KMS-11 (cell line): Measurements from ENCODE around the gene UBC.
A peak's percentile ranks its signal among the peaks of the same experiment; 100 is the strongest.

Source experiments
- H2AFZ ChIP-seq: fragments of 200-600 bp; sonication (generic); 2 replicates; pipeline ENCODE4 v1.6.1; 2016; ENCODE audit warnings: antibody characterized with exemption, mixed run types, low read depth
- H3K27ac ChIP-seq: fragments of 200-600 bp; sonication (generic); 2 replicates; pipeline ENCODE4 v1.6.1; 2016; ENCODE audit warnings: mild to moderate bottlenecking, mixed run types
- H3K27me3 ChIP-seq: fragments of 200-600 bp; sonication (generic); 2 replicates; pipeline ENCODE4 v1.6.1; 2017; ENCODE audit warnings: mild to moderate bottlenecking, low read depth, mixed run types, moderate library complexity; ENCODE audit not compliant: insufficient read depth
- H3K36me3 ChIP-seq: fragments of 200-600 bp; sonication (generic); 2 replicates; pipeline ENCODE4 v1.6.1; 2017; ENCODE audit warnings: mild to moderate bottlenecking, mixed run types; ENCODE audit not compliant: insufficient read depth
- H3K4me1 ChIP-seq: fragments of 200-600 bp; sonication (generic); 2 replicates; pipeline ENCODE4 v1.6.1; 2016; ENCODE audit warnings: mild to moderate bottlenecking, low read depth, mixed run types; ENCODE audit not compliant: poor library complexity, severe bottlenecking
- H3K4me2 ChIP-seq: fragments of 200-600 bp; sonication (generic); 2 replicates; pipeline ENCODE4 v1.7.0; 2016; ENCODE audit warnings: mild to moderate bottlenecking, mixed run types
- H3K4me3 ChIP-seq: fragments of 200-600 bp; sonication (generic); IDR thresholded peaks from 2 replicates; pipeline ENCODE4 v1.6.1; 2017; ENCODE audit warnings: low read depth, low read length, mixed read lengths; ENCODE audit not compliant: insufficient read depth
- H3K79me2 ChIP-seq: fragments of 200-600 bp; sonication (generic); 2 replicates; pipeline ENCODE4 v1.6.1; 2016; ENCODE audit warnings: low read depth, mixed run types; ENCODE audit not compliant: insufficient read depth
- H3K9ac ChIP-seq: fragments of 200-600 bp; sonication (generic); 2 replicates; pipeline ENCODE4 v1.6.1; 2016; ENCODE audit warnings: mild to moderate bottlenecking, mixed run types
- H4K20me1 ChIP-seq: fragments of 200-600 bp; sonication (generic); 2 replicates; pipeline ENCODE4 v1.6.1; 2016; ENCODE audit warnings: mild to moderate bottlenecking, mixed run types; ENCODE audit not compliant: insufficient read depth
- TF ChIP-seq, protein P1 (sequence below): fragments of 200-600 bp; sonication (generic); conservative IDR thresholded peaks from 2 replicates; pipeline ENCODE4 v1.6.1; 2017; ENCODE audit warnings: low read depth, mild to moderate bottlenecking, antibody characterized with exemption, low read length, moderate library complexity, mixed read lengths

UBC gene

DNA sequence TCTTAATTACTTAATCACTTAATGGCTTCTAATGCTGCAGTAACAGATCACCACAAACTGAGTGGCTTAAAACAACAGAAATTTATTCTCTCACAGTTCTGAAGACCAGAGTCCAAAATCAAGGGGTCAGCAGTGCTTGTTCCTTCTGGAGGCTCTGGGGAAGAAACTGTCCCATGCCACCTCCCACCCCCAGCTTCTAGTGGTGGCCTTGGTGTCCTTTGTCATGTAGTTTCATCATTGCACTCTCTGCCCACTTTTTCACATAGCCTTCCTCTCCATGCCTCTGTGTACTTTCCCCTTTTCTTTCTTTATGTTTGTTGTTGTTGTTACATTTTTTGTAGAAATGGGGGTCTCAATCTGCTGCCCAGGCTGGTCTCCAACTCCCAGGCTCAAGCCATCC, 16.1 kb upstream of the UBC start:
- Histone ChIP-seq H3K4me3 (no peak overlapping the region), H3K4me1 (peaks cover 5% of the 10 kb centered on the region), H3K36me3 (no peaks in the 10 kb centered on the region), H3K27me3 (no peaks in the 10 kb centered on the region), H3K4me2 (no peak overlapping the region), H2AFZ (no peak overlapping the region), H3K27ac (no peak overlapping the region), H3K9ac (no peak overlapping the region), H4K20me1 (no peaks in the 10 kb centered on the region), H3K79me2 (no peaks in the 10 kb centered on the region)
- TF ChIP-seq, protein P1, sequence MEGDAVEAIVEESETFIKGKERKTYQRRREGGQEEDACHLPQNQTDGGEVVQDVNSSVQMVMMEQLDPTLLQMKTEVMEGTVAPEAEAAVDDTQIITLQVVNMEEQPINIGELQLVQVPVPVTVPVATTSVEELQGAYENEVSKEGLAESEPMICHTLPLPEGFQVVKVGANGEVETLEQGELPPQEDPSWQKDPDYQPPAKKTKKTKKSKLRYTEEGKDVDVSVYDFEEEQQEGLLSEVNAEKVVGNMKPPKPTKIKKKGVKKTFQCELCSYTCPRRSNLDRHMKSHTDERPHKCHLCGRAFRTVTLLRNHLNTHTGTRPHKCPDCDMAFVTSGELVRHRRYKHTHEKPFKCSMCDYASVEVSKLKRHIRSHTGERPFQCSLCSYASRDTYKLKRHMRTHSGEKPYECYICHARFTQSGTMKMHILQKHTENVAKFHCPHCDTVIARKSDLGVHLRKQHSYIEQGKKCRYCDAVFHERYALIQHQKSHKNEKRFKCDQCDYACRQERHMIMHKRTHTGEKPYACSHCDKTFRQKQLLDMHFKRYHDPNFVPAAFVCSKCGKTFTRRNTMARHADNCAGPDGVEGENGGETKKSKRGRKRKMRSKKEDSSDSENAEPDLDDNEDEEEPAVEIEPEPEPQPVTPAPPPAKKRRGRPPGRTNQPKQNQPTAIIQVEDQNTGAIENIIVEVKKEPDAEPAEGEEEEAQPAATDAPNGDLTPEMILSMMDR, result no peak

DNA sequence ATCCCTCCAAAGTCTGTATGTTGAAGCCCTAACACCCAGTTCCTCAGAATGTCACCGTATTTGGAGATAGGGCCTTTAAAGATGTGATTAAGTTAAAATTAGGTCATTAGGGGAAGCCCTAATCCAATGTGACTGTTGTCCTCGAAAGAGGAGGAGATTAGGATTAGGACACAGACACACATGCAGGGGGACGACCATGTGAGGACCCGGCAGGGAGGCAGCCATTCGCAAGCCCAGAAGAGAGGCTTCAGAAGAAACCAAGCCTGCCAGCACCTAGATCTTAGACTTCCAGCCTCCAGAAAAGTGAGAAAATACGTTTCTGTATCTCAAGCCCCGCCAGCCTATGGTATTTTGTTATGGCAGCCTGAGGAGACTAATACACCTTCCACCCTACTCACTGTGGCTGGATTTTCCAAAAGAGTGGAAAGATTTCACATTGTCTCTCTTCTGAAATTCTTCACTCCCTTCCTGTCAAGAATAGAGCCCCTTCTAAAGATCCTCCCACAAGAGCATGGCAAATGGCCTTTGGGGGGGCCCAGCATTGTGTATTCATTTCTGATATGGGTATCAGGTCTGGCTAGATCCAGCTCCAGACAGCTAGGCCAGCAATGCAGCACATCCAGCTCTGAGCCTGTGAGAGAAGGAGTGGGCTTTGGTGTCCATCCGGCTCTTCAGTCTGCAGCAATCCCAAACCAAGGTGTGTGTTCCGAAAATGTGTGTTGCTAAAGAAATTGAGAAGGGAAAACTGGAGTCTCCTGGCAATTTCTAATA, 15.4 kb upstream of the UBC start:
- no peaks in the 10 kb centered on the region for H3K79me2 ChIP-seq
- no peak overlapping the region for H3K4me3 ChIP-seq
- no peaks in the 10 kb centered on the region for H3K27me3 ChIP-seq
- no peaks in the 10 kb centered on the region for H3K36me3 ChIP-seq
- H3K9ac ChIP-seq, result no peak overlapping the region
- no peak overlapping the region for H3K27ac ChIP-seq
- peaks cover 5% of the 10 kb centered on the region for H3K4me1 ChIP-seq
- H3K4me2 ChIP-seq, result no peak overlapping the region
- no peaks in the 10 kb centered on the region for H4K20me1 ChIP-seq
- no peak overlapping the region for H2AFZ ChIP-seq
- TF ChIP-seq, protein P1, result no peak

- Histone ChIP-seq H3K4me3 (no peak overlapping the region), H2AFZ (no peak overlapping the region), H3K79me2 (no peaks in the 10 kb centered on the region), H3K4me2 (no peak overlapping the region), H4K20me1 (no peaks in the 10 kb centered on the region), H3K9ac (no peak overlapping the region), H3K27me3 (no peaks in the 10 kb centered on the region), H3K27ac (no peak overlapping the region), H3K4me1 (peaks cover 5% of the 10 kb centered on the region), H3K36me3 (no peaks in the 10 kb centered on the region)
- TF ChIP-seq, protein P1, result no peak
Observed at GRCh38 chr12:124928912-124929530, 14.6 kb upstream of the UBC start.

DNA sequence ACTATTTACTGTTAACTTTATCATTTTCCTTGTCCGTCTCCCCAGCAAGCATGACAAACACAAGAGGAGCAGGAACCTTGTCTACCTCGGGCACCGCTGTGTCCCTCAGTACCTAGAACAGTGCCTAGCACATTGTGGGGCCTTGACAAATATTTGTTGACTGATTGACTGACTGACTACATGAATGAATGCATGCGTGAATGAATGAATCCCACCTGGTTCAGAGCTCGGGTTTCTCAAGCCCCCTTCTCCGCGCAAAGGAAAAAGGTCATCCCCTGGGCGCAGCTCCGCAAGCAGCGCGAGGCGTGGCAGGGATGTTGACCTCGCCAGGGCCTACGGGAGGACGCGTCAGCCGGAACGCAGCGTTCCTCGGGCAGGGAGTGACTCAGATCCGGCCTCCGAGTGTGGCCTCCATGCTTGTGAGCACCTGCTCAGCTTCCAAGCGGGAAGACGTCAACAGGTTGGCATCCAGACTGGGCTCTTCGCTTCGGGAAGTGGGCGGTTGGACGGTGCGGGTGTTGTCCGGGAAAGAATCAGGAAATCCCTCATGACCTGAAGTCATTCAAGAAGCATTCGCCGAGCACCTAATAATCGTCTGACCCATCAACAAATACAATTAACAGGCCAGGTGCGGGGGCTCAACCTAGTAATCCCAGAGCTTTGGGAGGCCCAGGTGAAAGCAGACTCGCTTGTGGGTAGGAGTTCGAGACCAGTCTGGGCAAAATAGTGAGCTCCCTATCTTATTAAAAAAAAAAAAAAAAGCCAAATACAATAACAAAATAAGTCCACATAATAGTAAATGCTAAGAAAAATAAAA, 13.9 kb upstream of the UBC start:
- Histone ChIP-seq H3K4me3 (no peak overlapping the region), H3K79me2 (no peaks in the 10 kb centered on the region), H2AFZ (peak overlapping the region; percentile 36; the same call in 1 of the 2 replicates), H3K9ac (no peak overlapping the region; the same call in 1 of the 2 replicates), H3K4me2 (peak overlapping the region; percentile 41; the same call in 1 of the 2 replicates), H3K36me3 (no peaks in the 10 kb centered on the region), H4K20me1 (no peaks in the 10 kb centered on the region), H3K27me3 (no peaks in the 10 kb centered on the region), H3K4me1 (peaks cover 5% of the 10 kb centered on the region), H3K27ac (no peak overlapping the region)
- TF ChIP-seq, protein P1, result no peak
